HL-60/S4 treated with phorbol 12-myristate 13-acetate at 8.2 ng/mL for 4 days and 3 days (cell line): ENCODE results near the gene NRF1.

Experiments used
- in situ Hi-C: fragments of 300-500 bp; cut with MboI; formaldehyde crosslinking; loops from 2 replicates; pipeline ENCODE4 v1.15.0; 2022; ENCODE audit warnings: low sequenced_read_pairs

Gene NRF1

DNA sequence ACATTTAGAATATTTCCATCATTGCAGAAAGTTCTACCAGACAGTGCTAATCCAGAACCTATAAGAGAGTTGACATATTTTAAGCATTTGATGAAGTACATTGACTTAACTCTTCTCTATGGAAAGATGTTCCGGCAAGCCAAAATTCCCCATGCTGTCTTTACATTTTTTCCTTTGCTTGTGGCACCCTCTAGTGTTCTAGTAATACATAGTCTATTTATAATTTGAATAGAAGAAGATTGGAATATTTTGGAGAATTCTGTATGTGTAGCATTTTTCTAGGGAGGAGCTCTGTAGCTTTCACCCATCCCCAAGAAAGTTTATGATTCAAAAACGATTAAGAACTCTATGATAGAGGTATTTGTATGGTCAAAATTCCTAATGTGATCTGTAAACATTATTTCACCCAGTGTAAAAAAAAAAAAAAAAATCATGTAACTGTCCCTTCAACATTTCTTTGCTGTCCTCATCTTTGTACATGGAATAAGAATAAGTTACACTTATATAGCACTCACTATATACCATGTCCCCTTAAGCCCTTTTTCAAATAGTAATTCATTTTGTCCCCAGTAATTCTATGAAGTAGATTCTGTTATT, 33.2 kb downstream of the NRF1 start:
- in situ Hi-C loops: loop anchor here (25.0 kb wide), 1 partner anchor 282 kb away; no protein-coding TSS in a partner anchor

DNA sequence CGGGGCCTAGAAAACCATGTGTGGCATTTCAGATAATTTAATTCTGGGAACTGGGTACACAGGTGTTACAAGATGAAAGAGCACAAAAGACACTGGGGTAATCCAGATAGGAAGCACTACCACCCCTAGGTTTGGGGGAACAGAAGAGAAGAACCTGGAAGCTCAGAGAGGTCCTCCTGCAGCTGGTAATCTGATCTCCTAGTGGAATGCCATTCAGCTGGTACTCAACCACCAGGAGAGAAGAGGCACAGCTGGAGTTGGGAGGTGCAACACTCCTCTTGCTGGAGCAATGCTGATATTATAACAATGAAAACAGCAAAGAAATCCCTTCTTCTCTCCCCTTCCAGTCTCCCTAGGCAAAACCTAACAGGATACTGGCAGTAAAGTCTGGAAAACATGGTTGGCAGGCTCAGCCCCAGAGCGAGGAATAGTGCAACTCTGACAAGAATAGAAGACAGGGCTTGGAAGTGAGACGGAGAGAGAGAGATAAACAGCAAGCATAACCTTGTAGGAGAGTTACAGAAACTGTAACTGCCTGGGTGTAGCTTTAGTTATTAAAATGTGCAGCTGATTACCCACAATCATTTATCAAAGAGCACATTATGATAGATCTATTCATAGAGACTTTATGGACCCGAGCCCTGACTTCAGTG, 35.0 kb downstream of the NRF1 start:
- in situ Hi-C loops: loop anchor here (25.0 kb wide), 1 partner anchor 284 kb away; no protein-coding TSS in a partner anchor

DNA sequence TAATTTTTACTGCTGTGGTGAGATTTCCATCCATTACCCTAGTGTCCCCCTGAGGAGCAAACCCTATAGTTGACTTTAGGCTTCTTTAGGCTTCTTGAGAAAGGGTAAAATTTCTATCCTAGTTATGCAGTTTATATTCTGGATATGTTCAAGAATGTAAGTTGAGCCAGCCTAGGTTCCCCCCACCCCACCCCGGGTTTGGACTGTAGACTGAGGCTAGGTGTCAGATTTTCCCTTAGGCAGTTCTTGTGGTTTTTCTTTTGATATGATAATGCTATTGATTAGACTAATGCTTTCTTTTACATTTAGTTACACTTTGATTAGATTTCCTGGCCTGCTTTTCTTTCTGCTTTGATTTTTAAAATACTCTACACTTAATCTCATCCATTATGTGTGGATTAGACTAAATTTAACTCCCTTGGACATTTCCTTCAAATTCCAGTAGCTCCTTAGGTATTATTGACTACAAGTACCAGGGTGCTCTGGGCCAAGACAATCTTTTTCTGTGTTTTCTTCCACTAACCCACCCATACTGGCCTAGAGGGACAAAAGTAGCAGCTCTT, 37.7 kb downstream of the NRF1 start:
- in situ Hi-C loops: loop anchor here (25.0 kb wide), 1 partner anchor 287 kb away; no protein-coding TSS in a partner anchor

DNA sequence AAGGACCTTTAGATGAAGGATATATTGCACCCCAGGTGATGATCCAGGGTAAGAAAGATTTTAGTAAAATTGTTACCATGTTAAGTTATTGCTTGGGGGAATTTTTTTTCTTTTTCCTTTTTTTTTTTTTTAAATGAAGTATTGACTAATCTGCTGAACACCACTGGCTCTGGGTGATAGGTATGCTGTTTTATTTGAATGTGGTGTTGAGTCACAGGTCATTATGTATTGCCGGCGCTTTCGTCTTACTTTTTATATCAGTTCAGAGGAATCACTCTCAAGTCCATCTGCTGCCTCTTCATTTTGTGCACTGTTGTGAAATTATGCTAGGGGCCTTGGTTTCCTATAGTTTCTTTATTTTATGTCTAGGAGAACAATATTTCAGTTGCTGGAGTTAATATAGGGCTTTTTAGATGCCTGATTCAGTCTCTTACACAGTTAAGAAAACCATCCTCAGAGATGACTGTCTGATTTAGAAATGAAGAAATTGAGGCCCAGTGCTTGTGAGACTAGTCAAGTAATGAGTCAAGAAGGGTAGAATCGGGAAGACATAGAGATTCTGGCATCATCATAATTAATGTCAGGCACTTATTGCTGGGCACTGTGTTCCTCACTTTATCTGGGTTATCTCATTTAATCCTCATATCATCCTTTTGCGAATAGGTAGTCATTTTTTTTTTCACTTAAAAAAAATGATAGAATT, 38.7 kb downstream of the NRF1 start:
- in situ Hi-C loops: loop anchor here (25.0 kb wide), 2 partner anchors 187 to 362 kb away; no protein-coding TSS in a partner anchor

DNA sequence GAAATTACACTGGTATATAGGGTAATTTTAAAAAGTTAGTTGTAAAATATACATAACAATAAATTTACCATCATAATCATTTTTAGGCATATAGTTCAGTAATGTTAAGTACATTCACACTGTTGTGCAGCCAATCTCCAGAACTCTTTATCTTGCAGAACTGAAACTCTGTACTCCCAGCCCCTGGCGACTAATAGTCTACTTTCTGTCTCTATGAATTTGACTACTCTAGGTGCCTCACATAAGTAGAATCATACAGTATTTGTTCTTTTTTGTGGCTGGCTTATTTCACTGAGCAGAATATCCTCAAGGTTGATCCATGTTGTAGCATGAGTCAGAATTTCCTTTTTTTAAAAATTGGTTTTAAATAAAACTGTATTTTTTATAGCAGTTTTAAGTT, 41.4 kb downstream of the NRF1 start:
- in situ Hi-C loops: loop anchor here (25.0 kb wide), 2 partner anchors 184 to 359 kb away; no protein-coding TSS in a partner anchor

DNA sequence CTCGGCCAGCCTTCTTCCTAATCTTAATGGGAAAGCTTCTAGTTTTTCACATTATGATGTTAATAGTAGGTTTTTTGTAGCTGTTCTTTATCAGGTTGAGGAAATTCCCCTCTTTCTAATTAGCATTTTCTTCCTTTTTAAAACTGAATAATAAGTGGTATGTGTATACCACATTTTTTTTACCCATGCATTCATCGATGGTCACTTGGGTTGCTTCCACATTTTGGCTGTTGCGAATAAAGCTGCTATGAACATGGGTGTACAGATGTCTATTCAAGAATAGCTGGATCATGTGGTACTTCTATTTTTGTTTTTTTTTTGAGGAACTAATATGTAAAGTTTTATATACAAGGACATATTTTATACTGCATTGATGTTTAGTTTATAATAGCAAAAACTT, 44.3 kb downstream of the NRF1 start:
- in situ Hi-C loops: loop anchor here (25.0 kb wide), 2 partner anchors 181 to 356 kb away; no protein-coding TSS in a partner anchor

DNA sequence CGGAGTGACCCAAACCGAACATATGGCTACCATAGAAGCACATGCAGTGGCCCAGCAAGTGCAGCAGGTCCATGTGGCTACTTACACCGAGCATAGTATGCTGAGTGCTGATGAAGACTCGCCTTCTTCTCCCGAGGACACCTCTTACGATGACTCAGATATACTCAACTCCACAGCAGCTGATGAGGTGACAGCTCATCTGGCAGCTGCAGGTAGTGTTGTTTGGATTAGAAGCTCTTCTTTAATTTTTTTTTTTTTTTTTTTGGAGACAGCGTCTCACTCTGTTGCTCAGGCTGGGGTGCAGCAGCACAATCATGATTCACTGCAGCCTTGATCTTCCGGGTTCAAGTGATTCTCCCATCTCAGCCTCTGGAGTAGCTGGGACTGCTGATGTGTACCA, 45.8 kb downstream of the NRF1 start:
- in situ Hi-C loops: loop anchor here (25.0 kb wide), 2 partner anchors 180 to 355 kb away; no protein-coding TSS in a partner anchor

DNA sequence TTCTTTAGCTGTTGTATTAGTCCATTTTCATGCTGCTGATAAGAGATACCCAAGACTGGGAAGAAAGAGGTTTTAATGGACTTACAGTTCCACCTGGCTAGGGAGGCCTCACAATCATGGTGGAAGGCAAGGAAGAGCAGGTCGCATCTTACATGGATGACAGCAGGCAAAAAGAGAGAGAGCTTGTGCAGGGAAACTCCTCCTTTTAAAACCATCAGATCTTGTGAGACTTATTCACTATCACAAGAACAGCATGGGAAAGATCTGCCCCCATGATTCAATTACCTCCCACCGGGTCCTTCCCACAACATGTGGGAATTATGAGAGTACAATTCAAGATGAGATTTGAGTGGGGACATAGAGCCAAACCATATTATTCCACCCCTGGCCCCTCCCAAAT, 48.4 kb downstream of the NRF1 start:
- in situ Hi-C loops: loop anchor here (25.0 kb wide), 2 partner anchors 177 to 352 kb away; no protein-coding TSS in a partner anchor

DNA sequence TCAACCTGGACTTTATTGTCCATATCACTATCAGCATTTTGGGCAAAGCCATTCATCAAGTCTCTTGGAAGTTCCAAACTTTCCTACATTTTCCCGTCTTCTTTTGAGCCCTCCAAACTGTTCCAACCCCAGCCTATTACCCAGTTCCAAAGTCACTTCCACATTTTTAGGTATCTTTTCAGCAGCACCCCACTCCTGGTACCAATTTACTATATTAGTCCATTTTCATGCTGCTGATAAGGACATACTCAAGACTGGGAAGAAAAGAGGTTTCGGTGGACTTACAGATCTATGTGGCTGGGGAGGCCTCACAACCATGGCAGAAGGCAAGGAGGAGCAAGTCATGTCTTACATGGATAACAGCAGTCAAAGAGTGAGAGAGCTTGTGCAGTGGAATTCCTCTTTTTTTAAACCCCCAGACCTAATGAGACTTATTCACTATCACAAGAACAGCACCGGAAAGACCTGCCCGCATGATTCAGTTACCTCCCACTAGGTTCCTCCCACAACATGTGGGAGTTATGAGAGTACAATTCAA, 50.2 kb downstream of the NRF1 start:
- in situ Hi-C loops: loop anchor here (25.0 kb wide), 2 partner anchors 176 to 351 kb away; no protein-coding TSS in a partner anchor

DNA sequence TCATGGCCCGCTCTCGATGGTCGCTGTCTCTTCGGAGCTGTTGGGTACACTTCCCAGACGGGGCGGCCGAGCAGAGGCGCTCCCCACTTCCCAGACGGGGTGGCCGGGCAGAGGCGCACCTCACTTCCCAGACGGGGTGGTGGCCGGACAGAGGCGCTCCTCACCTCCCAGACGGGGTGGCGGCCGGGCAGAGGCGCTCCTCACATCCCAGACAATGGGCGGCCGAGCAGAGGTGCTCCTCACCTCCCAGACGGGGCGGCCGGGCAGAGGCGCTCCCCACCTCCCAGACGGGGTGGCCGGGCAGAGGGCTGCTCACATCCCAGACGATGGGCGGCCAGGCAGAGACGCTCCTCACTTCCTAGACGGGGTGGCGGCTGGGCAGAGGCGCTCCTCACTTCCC, 51.7 kb downstream of the NRF1 start:
- in situ Hi-C loops: loop anchor here (25.0 kb wide), 2 partner anchors 174 to 349 kb away; no protein-coding TSS in a partner anchor

DNA sequence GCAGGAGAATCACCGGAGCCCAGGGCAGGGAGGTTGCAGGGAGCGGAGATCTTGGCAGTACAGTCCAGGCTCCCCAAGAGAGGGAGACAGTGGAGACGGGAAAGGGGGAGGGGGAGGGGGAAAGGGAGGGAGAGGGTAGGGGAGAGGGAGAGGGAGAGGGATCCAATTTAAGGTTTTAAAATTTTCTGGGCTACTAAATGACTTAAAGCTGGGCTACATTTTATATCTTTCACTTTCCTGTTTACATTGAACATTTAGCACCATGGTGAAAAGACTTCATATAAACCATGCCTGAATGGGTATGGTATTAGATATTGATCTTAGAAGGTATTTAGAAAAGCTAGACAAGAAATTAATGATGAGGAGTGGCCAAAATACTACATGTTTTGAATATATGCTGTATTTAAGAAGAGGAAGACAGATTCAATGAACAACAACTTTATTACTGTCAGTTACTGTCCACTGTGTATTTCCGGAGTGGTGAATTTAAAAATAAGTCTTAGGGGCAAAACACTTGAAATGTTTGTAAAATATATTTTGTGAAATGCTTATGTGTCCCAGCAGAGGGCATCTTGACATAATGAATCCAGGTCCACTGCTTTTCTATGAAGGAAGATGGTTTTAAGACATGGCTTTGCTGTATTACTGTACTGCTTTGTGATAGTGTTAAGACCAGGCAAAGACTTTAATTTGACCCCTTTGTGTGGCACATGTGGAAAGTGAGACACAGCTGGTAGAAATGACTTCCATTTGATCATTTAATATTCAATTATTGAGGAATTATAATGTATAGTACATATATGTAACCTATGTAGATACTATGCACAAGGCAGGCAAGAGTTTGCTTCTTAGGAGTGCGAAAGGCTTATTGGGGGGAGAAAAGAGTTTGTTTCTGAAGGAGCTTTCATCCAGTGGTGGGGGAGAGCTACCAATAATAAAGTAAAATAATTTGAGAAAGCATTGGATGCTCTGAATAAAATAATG, 52.8 kb downstream of the NRF1 start:
- in situ Hi-C loops: loop anchor here (25.0 kb wide), 2 partner anchors 173 to 348 kb away; no protein-coding TSS in a partner anchor

DNA sequence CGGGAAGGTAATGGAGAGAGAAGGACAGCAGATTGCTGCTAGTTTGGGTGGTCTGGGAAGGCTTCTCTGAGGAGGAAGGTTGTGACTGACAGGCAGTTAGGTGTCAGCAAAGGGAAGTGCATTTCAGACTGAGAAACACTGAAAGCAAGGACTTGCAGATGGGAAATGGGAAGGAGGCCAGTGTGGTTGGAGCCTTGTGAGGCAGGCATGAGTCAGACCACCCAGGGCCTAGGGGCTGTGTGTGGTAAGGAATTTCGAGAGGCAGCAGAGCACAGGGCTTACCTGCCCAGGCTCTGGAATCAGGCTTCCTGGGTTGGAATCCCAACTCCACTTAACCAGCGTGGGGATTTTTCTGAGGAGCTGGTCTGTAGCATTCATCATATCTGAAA, 53.5 kb downstream of the NRF1 start:
- in situ Hi-C loops: loop anchor here (25.0 kb wide), 2 partner anchors 172 to 347 kb away; no protein-coding TSS in a partner anchor

DNA sequence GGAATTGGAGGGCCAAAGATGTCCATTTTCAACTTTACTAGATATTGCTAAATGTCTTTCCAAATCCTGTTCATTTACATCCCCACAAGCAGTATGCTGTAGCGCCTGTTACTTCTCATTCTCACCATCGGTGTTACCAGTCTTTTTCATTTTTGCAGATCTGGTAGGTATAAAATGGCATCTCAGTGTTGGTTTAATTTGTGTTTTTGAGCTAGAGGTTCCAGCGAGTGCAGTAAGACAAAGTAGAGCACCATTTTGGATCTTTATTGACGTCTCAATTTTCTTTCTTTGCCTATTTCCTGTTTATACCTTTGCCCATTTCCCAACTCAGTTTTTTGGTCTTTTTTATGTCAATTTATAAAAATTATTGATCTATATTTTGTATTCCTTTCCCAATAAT, 55.6 kb downstream of the NRF1 start:
- in situ Hi-C loops: loop anchor here (25.0 kb wide), 2 partner anchors 170 to 345 kb away; no protein-coding TSS in a partner anchor

DNA sequence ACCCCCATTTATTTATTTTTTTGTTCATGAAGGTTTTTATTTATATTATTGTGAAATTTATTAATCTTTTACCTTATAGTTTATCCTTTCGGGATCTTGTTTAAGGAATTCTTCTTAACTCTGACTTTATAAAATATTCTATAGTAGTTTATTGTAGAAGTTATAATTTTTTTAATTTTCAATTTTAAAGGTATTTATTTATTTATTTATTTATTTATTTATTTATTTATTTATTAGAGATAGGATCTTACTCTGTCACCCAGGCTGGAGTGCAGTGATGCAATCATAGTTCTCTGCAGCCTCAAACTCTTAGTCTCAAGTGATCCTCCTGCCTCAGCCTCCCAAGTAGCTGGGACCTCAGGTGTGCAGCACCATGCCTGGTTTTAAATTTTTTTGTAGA, 56.0 kb downstream of the NRF1 start:
- in situ Hi-C loops: loop anchor here (25.0 kb wide), 2 partner anchors 170 to 345 kb away; no protein-coding TSS in a partner anchor

DNA sequence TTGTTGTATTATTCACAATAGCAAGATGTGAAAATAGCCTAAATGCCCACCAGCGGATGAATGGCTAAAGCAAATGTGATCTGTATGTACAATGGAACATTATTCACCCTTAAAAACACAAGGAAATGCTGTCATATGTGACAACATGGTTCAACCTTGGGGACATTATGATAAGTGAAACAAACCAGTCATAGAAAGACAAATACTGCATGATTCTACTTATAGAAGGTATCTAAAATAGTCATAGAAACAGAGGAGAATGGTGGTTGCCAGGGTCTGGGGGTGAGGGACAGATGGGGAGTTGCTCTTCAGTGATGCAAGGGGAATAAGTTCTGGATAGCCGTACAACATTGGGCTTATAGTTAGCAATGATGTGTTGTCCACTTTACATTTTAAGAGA, 58.4 kb downstream of the NRF1 start:
- in situ Hi-C loops: loop anchor here (25.0 kb wide), 2 partner anchors 167 to 342 kb away; no protein-coding TSS in a partner anchor

DNA sequence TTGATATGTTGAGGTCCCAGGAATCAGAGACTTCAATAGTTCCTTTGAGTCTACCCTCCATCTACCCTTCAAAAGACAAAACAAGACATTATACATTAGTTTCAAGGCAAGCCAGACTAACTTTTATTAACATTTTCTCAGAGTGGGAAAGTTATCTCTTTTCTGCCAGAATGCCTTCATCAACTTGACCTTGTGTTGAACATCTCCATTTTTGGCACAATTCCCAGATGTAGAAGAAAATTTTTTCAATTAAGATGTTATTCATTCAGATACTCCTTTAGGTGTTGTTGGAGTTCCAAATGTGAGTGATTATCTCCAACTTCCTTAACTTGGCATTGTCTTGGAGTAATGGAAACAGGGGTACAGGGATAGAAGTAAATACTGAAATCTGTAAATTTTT, 59.1 kb downstream of the NRF1 start:
- in situ Hi-C loops: loop anchor here (25.0 kb wide), 2 partner anchors 167 to 342 kb away; no protein-coding TSS in a partner anchor

DNA sequence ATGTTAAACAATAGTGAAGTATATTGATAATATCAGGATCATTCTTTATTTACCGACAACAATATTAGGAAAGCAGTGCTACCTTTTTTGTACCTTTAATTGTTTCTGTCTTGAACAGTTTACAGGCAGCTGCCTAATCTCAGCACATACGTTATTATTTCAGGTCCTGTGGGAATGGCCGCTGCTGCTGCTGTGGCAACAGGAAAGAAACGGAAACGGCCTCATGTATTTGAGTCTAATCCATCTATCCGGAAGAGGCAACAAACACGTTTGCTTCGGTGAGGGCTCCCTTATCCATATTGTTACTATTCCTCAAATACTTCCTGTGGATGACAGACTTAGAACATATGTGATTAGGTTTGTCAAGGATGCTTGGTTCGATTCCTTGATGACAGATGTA, 59.7 kb downstream of the NRF1 start:
- in situ Hi-C loops: loop anchor here (25.0 kb wide), 2 partner anchors 166 to 341 kb away; no protein-coding TSS in a partner anchor

DNA sequence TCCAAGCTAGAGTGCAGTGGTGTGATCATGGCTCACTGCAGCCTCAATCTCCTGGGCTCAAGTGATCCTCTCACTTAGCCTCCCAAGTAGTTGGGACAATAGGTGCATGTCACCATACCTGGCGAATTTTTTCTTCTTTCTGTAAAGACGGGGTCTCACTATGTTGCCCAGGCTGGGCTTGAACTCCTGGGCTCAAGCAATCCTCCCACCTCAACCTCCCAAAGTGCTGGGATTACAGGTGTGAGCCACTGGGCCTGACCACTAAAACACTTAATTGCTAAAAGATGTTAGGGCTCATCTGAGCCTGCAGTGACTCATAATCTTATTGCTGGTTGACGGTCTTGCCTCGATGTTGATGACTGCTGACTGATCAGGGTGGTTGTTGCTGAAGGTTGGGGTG, 63.0 kb downstream of the NRF1 start:
- in situ Hi-C loops: loop anchor here (25.0 kb wide), 2 partner anchors 163 to 338 kb away; no protein-coding TSS in a partner anchor

DNA sequence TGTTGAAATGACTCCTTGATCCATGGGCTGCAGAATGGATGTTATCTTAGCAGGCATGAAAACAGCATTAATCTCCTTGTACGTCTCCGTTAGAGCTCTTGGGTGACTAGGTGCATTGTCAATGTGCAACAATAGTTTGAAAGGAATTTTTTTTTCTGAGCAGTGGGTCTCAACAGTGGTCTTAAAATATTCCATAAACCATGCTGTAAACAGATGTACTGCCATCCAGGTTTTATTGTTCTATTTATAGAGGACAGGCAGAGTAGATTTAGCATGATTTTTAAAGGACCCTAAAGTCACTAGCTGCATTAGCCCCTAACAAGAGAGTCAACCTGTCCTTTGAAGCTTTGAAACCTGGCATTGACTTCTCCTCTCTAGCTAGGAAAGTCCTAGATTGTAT, 64.0 kb downstream of the NRF1 start:
- in situ Hi-C loops: no loop called here
